Measurements from ENCODE around the gene BOLL.

GRCh38 chr2:197800091-197800490, 15.0 kb upstream of the BOLL start:
- no peak for TF ChIP-seq CTCF (IDR thresholded peaks at IDR 0.05)
- TF ChIP-seq POLR2A (IDR thresholded peaks at IDR 0.05), result no peak
- TF ChIP-seq POLR2AphosphoS5 (IDR thresholded peaks at IDR 0.05; ENCODE audit: insufficient read depth in 1 of 2, low read depth in 1 of 2), result no peak

All from vagina (tissue), 2 donors.